Measurements from ENCODE around the gene TRIM47. TPM values are rescaled to one million over a fixed set of nuclear protein-coding genes. Genes with fewer than 3 reads are reported as not detected.

The TRIM47 gene
- total and polyA plus RNA-seq, 2 of the 13 experiments (the other 11 are each of a cell fraction or from before 2014, with no cell fraction given), result 33.5 to 82.0 TPM

DNA sequence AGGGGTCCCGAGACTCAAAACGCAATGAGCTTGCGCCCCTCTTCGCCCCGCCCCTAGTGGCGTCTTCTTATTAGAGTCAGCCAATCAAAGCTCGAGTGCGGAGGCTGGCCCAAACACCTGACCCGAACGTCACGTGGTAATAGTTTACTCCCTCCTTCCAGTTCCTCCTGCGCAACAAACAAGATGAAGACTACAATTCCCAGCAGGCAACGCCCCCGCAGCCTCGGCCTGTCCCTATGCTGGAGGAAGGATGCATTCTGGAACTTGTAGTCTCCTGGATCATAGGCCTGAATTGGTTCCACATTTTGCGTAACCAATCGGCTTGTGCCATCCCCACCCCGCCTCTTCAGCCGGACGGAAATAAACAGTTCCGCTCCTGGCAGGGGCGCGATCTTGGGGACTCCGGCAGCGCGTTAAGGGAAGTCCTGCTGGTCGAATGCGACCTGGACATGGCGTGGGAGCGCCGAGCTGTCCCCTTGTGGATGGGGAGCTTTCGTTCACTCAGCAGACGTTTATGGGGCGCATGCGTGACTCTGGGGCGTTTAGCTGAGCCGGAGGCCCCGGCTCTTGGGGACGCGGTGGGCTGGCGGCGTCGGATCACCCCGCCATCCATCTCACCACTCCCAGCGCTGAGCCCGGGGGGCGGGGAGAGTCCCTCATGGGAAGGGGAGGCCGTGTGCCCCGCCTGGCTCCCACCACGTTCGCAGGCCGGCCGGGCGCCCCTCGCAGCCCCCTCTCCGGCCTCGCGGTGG is 22.9 kb downstream of the TRIM47 start, which contains the start of gene WBP2:
WBP2 (minus strand) TSS at position 26 of the 752 bp plus-strand sequence. CDS start 38 bp downstream, outside the sequence.
- ATAC-seq, result peak; percentile 92
- no peaks in the 10 kb centered on the region; a peak in 1 of 5 replicates for H3K27me3 ChIP-seq (ENCODE audit: control insufficient read depth in 1 of 2, insufficient read depth in 2 of 2, low read length in 2 of 2)
- H3K4me3 ChIP-seq (replicated peaks in 1 of 3; ENCODE audit: insufficient read depth in 1 of 3, low read depth in 2 of 3, low read length in 3 of 3), result peak within 1 kb of the TSS; percentile 81 to 90 (median 90)
- CTCF ChIA-PET (ENCODE audit: low intra/inter-chr PET ratio, low total read pairs), result interaction anchor here (1.1 kb wide), 1 partner anchor 23 kb away, joined by 3 read pairs; the partner anchor contains the start of gene TRIM47
- peak within 1 kb of the TSS; percentile 89 for H3K27ac ChIP-seq (ENCODE audit: extremely low read length, insufficient read depth, low read length)
- H4K20me1 ChIP-seq (ENCODE audit: insufficient read depth, low read length), result peaks cover 4% of the 10 kb centered on the region; the same call in 1 of the 2 replicates
- H2AFZ ChIP-seq (ENCODE audit: low read length), result no peak within 1 kb of the TSS
- POLR2A ChIA-PET, result interaction anchor here (0.6 to 12.8 kb wide), 38 partner anchors 9 to 399 kb away, joined by 3 to 454 read pairs (median 6); partner anchors contain the start of genes ACOX1, GALK1, MRPL38 and RECQL5
- H3K79me2 ChIP-seq (ENCODE audit: insufficient read depth, low read length), result peaks cover 17% of the 10 kb centered on the region
- no peaks in the 10 kb centered on the region for H3K9me3 ChIP-seq (ENCODE audit: low read length)
- intact Hi-C loops (cut with micrococcal nuclease; ENCODE audit: unreplicated experiment), result loop anchor here (2.0 to 5.0 kb wide), 3 partner anchors 13 to 37 kb away; no protein-coding TSS in a partner anchor
- peak; percentile 100 for DNase-seq (ENCODE audit: low spot score)
- FAIRE-seq, result peak; percentile 99
- H3K36me3 ChIP-seq (replicated peaks in 1 of 2; ENCODE audit: control insufficient read depth in 1 of 2, insufficient read depth in 2 of 2, low read length in 2 of 2), result peaks cover 3 to 11% of the 10 kb centered on the region in 2 experiments; a peak in 4 of 5 replicates
- peaks cover 53% of the 10 kb centered on the region for H3K4me1 ChIP-seq (ENCODE audit: insufficient read depth, low read length)
- WGBS (ENCODE audit: low lambda C conversion rate), result 1% methylated on average over 36 of the region's 58 CpGs
- H3K4me2 ChIP-seq (ENCODE audit: low read depth, low read length), result peak within 1 kb of the TSS; percentile 97
- peak within 1 kb of the TSS; percentile 89 for H3K9ac ChIP-seq (ENCODE audit: insufficient read depth, low read depth, low read length)
- BruUV-seq (replicated peaks), result no TSS peak
- in situ Hi-C loops (cut with HindIII; ENCODE audit: extremely low pct_ligation_motif_present, low pct_unique_long_range_greater_than_20kb), result no loop called here
- TF ChIP-seq, protein P1, sequence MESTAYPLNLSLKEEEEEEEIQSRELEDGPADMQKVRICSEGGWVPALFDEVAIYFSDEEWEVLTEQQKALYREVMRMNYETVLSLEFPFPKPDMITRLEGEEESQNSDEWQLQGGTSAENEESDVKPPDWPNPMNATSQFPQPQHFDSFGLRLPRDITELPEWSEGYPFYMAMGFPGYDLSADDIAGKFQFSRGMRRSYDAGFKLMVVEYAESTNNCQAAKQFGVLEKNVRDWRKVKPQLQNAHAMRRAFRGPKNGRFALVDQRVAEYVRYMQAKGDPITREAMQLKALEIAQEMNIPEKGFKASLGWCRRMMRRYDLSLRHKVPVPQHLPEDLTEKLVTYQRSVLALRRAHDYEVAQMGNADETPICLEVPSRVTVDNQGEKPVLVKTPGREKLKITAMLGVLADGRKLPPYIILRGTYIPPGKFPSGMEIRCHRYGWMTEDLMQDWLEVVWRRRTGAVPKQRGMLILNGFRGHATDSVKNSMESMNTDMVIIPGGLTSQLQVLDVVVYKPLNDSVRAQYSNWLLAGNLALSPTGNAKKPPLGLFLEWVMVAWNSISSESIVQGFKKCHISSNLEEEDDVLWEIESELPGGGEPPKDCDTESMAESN (CRISPR knock-in tag; conservative IDR thresholded peaks at IDR 0.05), result peak; percentile 93
- TF ChIP-seq PHF20 (CRISPR knock-in tag; IDR thresholded peaks at IDR 0.05), result peak; percentile 82
- peak; percentile 23 for TF ChIP-seq ZNF44 (CRISPR knock-in tag; IDR thresholded peaks at IDR 0.05)
- TF ChIP-seq ZNF124 (CRISPR knock-in tag; IDR thresholded peaks at IDR 0.05), result peak; percentile 73
- peak; percentile 85; the same call in 1 of the 2 replicates for TF ChIP-seq KLF9 (CRISPR knock-in tag; IDR thresholded peaks at IDR 0.05; ENCODE audit: low read depth)
- no peak for TF ChIP-seq ZNF256 (CRISPR knock-in tag; conservative IDR thresholded peaks at IDR 0.05)
- TF ChIP-seq, protein P2, sequence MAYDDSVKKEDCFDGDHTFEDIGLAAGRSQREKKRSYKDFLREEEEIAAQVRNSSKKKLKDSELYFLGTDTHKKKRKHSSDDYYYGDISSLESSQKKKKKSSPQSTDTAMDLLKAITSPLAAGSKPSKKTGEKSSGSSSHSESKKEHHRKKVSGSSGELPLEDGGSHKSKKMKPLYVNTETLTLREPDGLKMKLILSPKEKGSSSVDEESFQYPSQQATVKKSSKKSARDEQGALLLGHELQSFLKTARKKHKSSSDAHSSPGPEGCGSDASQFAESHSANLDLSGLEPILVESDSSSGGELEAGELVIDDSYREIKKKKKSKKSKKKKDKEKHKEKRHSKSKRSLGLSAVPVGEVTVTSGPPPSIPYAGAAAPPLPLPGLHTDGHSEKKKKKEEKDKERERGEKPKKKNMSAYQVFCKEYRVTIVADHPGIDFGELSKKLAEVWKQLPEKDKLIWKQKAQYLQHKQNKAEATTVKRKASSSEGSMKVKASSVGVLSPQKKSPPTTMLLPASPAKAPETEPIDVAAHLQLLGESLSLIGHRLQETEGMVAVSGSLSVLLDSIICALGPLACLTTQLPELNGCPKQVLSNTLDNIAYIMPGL (CRISPR knock-in tag; IDR thresholded peaks at IDR 0.05; ENCODE audit: borderline replicate concordance in 1 of 2, low read depth in 1 of 2), result peak; percentile 86 to 92; a peak in 3 of 4 replicates
- peak; percentile 65 for TF ChIP-seq ZNF543 (CRISPR knock-in tag; IDR thresholded peaks at IDR 0.05)
- 0 out of 2 replicates have a peak, but pooled peaks have one; percentile 65 for TF ChIP-seq ZNF773 (CRISPR knock-in tag; IDR thresholded peaks at IDR 0.05; ENCODE audit: borderline replicate concordance)
- TF ChIP-seq SOX6 (IDR thresholded peaks at IDR 0.05), result no peak
- TF ChIP-seq SOX6 (CRISPR knock-in tag; IDR thresholded peaks at IDR 0.05), result peak; percentile 63
- peak; percentile 90; the same call in 1 of the 2 replicates for TF ChIP-seq ZNF616 (CRISPR knock-in tag; IDR thresholded peaks at IDR 0.05; ENCODE audit: low read depth)
- TF ChIP-seq, protein P3, sequence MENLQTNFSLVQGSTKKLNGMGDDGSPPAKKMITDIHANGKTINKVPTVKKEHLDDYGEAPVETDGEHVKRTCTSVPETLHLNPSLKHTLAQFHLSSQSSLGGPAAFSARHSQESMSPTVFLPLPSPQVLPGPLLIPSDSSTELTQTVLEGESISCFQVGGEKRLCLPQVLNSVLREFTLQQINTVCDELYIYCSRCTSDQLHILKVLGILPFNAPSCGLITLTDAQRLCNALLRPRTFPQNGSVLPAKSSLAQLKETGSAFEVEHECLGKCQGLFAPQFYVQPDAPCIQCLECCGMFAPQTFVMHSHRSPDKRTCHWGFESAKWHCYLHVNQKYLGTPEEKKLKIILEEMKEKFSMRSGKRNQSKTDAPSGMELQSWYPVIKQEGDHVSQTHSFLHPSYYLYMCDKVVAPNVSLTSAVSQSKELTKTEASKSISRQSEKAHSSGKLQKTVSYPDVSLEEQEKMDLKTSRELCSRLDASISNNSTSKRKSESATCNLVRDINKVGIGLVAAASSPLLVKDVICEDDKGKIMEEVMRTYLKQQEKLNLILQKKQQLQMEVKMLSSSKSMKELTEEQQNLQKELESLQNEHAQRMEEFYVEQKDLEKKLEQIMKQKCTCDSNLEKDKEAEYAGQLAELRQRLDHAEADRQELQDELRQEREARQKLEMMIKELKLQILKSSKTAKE (CRISPR knock-in tag; IDR thresholded peaks at IDR 0.05; ENCODE audit: borderline replicate concordance), result peak; percentile 67
- no peak for TF ChIP-seq MATR3 (CRISPR knock-in tag; IDR thresholded peaks at IDR 0.05)
- TF ChIP-seq ZNF547 (CRISPR knock-in tag; IDR thresholded peaks at IDR 0.05), result peak; percentile 91
- no peak for TF ChIP-seq ZNF674 (CRISPR knock-in tag; IDR thresholded peaks at IDR 0.05; ENCODE audit: low read depth)
- peak; percentile 92 for TF ChIP-seq YEATS4 (CRISPR knock-in tag; IDR thresholded peaks at IDR 0.05; ENCODE audit: borderline replicate concordance)

All from HepG2 (cell line).